GM19099 (cell line): Measurements from ENCODE around the gene CBR4.

Experiments
- POLR2A ChIP-seq: IDR thresholded peaks from 3 replicates; pipeline ENCODE4 v1.6.1; 2011; ENCODE audit warnings: low read depth; ENCODE audit not compliant: insufficient read length; ENCODE audit errors: extremely low read depth

Gene CBR4

DNA sequence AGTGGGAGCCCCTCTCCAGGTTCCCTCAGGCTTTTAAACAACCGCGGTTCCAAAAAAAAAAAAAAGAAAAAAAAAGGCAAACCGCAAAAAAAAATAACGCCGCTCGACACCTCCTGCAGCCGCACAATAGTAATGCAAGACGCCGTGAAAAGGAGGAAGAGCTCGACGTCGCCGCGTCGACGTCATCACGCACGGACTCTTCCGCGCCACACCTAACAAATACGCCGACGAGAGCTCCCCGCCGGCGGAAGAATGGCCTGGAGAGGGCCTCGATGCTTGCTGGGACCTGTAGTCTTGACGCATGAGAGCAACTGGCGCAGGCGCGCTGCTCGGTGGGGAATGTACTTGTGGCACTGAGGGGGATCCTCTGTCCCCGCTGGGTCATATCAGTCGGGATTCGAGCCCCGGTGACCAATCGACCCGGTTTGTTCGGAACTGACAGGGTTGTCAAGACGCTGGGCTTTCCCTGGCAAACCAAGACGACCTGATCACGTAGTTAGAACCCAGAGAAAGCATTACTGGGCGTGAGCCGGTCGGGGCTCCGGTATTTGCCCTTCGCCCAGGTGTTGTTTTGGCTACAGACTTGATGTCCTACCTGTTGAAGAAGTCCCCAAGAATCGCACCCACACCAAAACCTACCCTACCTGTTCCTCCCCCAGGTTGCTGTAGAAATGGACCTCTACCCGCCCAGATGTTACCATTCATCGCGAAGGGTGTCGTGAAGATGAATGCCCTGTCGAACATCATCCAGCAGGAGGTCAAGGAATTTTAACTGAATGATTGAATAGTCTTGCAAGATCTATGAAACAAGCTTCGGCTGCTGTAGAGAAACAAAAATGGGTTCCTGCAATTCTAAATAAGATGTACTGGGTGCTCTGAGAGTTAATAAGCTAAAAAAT is at the start of gene CBR4:
CBR4 (minus strand) TSS at position 131 of the 899 bp plus-strand sequence. CDS start 166 bp downstream, outside the sequence.
- peak; percentile 90 for TF ChIP-seq POLR2A

DNA sequence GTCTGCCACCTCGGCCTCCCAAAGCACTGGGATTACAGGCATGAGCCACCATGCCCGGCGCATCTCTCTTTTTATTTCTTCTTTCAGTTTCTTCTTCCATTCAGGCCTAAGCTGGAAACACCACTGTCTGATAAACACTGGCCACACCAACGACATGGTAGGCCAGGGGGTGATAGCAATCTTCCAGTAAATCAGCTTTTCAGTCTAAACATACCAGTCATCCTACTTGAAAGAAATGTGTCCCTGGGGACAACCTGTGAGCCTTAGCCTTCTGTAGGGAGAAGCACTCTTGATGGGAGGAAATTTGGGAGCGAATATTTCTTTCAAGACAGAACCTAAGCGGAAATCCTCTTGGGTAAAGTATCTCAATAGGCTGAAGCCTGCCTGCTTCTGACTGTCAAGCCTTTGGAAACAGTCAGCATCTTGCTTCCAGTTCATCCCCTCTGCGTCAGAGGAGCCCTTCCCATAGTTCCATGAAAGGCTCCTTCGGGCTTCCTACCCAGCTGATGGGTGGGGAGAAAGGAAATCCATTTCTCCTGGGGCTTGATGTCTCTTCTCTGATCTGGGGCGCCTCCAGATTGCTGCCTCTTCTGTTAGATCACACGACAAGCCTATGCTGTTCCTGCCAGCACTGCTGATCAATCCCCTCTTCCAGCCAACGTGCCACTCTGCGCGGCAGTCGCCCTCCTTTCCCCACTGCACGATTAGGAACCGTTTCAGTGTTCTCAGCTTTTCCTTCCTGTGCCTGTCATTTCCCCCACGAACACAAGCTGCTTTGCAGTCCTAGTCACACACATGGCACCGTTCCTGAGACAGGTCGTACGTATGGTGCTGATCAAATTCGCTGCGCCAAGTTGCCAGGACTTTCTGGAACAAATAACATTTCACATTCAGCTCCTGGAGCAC is 49.5 kb upstream of the CBR4 start:
- TF ChIP-seq POLR2A = no peak

DNA sequence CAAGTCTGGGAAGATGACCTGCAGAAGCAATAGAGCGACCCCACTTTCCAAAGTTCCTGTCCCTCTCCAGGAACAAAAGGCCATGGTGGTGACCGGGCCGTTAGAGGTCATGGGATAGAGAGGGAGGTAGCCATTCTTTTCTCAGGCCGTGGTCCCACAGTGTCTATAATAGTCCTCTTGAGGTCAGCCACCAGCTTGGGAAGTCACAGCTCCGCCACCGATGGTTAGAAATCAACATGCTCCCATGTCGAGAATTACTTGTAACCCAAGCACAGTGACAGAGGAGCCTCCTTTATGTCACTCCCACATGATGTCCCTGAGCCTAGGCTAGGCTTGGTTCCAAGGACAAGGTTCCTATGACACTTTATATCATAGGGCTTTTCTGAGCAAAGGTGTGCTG is 48.3 kb upstream of the CBR4 start:
- no peak for TF ChIP-seq POLR2A

DNA sequence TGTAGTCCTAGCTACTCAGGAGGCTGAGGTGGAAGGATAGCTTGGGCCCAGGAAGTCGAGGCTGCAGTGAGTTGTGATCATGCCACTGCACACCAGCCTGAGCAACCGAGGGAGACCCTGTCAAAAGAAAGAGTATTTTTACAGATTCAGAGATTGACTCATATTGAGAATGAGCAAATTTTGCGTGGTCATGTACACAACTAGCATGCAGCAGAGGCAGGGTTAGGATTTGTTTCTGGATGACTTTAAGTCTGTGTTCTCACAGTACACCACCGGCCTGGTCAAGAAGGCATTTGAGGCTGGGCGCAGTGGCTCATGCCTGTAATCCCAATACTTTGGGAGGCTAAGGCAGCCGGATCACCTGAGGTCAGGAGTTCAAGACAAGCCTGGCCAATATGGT is 44.8 kb upstream of the CBR4 start:
- TF ChIP-seq POLR2A = no peak

DNA sequence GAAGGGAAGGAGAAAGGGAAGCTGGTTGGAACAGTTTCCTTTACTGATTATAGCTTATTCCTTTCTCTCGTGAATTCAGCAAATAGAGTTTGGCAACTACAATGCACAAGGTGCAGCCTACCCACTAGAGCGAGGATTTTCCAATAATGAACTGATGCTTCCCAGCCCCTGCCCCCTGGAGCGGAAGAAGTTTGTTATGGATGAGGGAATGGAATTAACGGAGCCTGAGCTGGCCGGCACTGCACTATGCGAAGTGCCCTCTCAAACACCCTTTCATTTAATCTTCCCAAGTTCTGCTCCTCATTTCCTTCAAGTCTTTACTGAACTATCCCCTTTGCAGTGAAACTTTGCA is 42.5 kb upstream of the CBR4 start:
- TF ChIP-seq POLR2A = no peak

DNA sequence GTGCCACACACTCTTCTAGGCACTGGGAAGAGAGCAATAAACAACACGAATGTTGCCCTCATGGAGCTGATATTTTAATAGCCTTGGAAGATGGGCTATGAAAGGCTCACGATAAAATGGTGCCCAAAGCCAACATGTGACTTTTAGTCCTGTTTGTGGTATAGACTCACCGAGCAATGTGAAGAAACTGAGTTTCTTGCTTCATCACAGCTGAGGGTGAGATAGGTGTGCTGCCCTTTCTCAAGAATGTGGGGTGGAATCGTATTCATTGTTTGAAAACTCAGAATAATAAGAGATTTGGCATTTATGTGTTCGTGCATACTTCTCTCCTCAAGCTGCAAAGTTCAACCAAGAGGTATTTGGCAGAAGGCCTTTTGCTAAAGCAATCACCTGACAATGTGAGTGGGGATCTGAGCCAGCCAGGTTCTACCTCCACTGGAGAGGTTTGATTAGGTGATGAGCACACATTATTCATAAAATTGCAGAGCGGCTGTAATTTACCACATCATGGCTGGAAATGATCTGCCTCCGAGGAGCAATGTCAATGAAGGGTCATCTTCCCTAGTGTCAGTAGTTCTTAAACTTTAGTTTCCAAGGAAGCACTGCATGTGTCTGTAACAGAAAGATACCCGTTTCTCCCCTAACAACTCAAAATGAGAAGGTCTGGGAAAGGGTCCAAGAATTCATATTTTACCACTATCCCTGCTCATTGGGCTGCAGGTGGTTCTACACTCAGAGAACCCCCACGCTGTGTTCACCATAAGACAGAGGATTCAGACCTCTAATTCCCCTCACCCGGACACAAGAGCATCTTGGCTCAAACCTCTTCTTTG is 41.9 kb upstream of the CBR4 start:
- TF ChIP-seq POLR2A = no peak

DNA sequence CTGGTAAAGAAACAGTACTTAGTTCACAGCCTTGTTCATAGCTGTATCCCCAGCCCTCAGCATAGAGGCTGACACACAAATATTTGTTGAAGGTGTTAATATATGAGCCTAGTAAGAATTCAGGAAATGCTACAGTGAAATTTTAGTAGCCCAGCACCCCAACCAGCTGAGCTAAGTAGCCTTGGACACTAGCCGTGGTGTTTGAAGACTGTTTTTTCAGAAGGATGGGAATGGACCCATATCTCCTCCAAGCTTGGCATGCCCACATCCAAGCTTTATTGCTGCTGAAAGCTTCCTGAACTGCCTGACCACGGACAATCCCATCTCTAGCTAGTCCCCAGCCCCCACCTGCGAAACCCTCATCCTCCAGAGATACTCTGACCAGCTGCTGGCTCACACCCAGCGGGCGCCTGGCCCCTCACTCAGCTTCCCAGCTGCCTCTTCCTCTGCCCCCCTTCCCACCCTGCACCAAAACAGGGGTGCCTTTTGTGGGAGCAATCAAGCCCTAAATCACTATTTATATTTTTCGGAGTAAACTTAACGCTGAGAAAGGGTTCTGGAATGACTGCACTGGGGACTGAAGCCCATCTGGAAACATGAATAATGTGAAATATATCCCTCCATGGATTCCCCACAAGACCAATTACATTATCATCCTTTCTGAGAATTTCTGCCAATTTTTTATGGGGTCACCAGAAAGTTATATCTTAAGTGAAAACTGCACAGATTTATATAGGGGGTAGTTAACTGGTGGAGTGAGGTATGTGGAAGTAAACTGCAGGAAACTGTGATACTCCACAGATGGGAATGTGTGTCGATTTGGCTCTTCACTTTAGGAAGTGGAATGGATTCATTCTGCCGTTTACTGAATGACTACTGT is 41.1 kb upstream of the CBR4 start:
- no peak for TF ChIP-seq POLR2A

DNA sequence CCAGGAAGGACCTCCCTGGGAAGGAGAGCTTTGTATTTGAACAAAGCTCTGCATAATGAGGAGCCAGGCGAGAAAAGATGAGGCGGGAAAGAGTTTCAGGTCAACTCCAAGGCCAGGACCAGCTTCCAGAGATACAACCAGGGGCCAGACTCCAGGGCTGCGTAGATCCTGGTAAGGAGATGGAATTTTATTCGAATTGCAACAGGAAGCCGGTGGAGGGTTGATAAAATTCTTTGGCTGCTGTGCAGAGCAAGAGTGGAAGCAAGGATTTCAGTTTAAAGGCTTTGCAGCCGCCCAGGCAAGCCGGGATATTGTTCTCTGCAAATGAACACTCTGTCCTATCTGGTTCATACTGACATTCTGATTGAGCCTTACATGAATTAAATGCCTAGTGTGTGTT is 40.2 kb upstream of the CBR4 start:
- no peak for TF ChIP-seq POLR2A

DNA sequence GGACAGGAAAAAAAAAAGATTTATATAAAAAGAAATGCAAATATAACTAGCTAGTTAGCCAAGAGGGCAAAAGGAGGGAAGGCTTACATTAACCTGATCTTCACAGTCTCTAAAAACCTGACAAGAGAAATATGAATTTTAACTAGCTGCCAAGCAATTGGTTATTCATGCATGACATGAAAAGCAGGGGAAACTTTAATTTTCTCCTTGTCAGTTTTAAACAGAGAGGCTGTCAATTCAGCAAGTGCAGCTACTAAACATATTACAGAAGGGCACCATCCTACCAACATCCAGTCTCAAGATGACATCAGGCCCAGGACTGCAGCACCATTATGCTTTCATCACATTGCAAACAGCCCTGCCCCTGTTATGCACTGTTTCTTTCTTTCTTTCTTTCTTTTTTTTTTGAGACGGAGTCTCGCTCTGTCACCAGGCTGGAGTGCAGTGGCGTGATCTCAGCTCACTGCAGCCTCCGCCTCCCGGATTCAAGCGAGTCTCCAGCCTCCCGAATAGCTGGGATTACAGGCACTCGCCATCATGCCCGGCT is 38.9 kb upstream of the CBR4 start:
- TF ChIP-seq POLR2A = no peak

DNA sequence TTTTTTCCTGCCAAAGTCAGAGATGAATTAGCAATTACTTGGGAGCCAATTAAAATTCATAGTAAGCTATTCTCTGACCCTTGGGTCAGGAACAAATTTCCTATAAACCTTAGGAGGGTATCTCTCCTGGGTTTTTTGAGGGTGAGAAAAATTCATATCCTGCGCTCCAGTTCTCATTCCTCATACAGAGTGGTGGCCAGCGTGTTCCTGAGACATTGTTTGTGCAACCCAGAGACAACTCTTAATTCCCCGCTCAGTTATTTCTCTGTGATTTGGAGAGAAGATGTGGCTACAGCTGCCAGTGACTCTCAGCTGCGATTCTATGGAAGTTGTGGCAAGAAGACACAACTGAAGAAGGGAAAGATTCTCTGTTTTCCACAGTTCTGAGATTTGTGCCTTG is 37.9 kb upstream of the CBR4 start:
- no peak for TF ChIP-seq POLR2A

DNA sequence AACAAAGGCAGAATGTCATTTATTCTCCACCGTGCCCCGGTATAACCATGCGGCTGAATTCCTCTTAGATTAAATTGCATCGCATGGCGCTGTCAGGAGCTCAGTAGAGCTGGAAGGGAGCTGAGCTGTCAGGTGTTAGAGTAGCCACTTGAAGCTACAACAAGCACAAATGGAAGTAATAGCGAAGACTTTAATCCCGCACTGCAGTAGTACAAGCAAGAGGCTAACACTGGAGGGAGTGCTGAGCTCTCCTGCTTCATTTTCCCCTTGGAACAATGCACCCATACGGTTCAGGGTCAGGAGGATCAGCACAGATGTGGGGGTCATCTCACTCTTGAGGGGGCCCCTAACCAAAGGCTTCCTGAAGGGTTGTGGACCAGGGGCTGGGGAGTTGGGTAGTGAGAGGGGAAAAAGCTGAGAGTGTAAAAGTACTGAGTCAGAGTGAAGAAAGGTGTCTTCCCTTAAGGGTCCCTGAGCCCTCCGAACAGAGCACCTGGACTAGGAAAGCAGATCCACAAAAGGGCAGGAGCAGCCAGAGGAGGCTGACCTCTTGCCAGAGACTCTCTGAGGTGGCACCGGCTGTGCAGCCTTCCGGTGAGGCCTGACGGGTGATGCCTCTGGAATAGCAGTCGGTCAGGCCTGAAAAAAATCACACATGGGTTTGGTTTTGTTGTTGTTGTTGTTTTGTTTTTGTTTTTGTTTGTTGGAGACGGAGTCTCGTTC is 36.0 kb upstream of the CBR4 start:
- no peak for TF ChIP-seq POLR2A

DNA sequence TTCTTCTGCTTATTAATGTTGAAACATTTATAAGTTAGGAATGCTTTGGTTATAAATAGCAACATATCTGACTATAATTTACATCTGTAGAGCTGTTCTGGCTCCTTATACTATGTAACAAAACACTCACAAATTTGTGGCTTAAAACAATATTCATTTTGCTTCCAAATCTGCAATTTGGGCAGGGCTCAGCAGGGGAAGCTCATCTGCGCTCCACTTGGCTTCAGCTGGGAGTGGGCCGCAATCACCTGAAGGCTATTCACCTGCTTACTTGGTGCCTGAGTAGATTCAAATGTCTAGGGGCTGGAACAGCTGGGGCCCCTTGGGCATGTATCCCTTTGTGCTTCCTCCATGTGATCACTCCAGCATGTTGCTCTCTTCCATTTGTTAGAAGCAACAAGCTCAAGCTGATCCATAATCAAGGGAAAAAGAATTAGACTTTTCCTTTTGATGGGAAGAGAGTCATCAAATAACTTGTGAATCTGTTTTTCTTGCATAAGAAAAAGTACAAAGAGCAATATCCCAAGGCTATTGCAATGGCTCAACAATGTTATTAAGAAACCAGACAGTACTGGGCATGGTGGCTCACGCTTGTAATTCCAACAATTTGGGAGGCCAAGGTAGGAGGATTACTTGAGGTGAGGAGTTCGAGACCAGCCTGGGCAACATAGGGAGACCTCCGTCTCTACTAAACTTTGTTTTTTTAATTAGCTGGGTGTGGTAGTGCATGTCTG is 34.8 kb upstream of the CBR4 start:
- TF ChIP-seq POLR2A = no peak
